H9 (cell line): ENCODE data around the gene GALNT17. TPM values are rescaled to one million over a fixed set of nuclear protein-coding genes. Genes with fewer than 3 reads are reported as not detected.

Experiments used
- DNase-seq: peaks from one replicate; pipeline ENCODE4 v3.0.0-alpha.2; 2017
- H2AFZ ChIP-seq: one replicate; pipeline ENCODE4 v1.6.1; 2013; ENCODE audit warnings: mild to moderate bottlenecking, low read length, control low read depth, moderate library complexity
- H2AK5ac ChIP-seq: 2 replicates; pipeline ENCODE4 v1.6.1; 2013; ENCODE audit warnings: low read length, control low read depth, mixed read lengths; ENCODE audit not compliant: insufficient read length
- H2BK120ac ChIP-seq: one replicate; pipeline ENCODE4 v1.6.1; 2013; ENCODE audit warnings: low read depth, mild to moderate bottlenecking, low read length, control low read depth, inconsistent platforms; ENCODE audit not compliant: poor library complexity, severe bottlenecking
- H2BK12ac ChIP-seq: 2 replicates; pipeline ENCODE4 v1.6.1; 2013; ENCODE audit warnings: low read length, control low read depth, mixed read lengths, low read depth; ENCODE audit not compliant: insufficient read length
- H2BK15ac ChIP-seq: 2 replicates; pipeline ENCODE4 v1.6.1; 2013; ENCODE audit warnings: low read depth, low read length, control low read depth
- H2BK20ac ChIP-seq: one replicate; pipeline ENCODE4 v1.6.1; 2013; ENCODE audit warnings: low read depth, mild to moderate bottlenecking, low read length, control low read depth, inconsistent platforms; ENCODE audit not compliant: poor library complexity, severe bottlenecking
- H2BK5ac ChIP-seq: 2 replicates; pipeline ENCODE4 v1.6.1; 2013; ENCODE audit warnings: low read length, control low read depth, mixed read lengths; ENCODE audit not compliant: insufficient read length
- H3K14ac ChIP-seq: 2 replicates; pipeline ENCODE4 v1.6.1; 2013; ENCODE audit warnings: low read length, control low read depth; ENCODE audit not compliant: insufficient read depth
- H3K18ac ChIP-seq: 2 replicates; pipeline ENCODE4 v1.6.1; 2013; ENCODE audit warnings: low read depth, mild to moderate bottlenecking, mixed read lengths, low read length, control low read depth; ENCODE audit not compliant: insufficient read length
- H3K23ac ChIP-seq: 2 replicates; pipeline ENCODE4 v1.6.1; 2013; ENCODE audit warnings: low read length, control low read depth, mixed read lengths, low read depth; ENCODE audit not compliant: insufficient read length
- H3K23me2 ChIP-seq: 2 replicates; pipeline ENCODE4 v1.6.1; 2013; ENCODE audit warnings: low read depth, mild to moderate bottlenecking, mixed read lengths, low read length, control low read depth; ENCODE audit not compliant: insufficient read length, poor library complexity, severe bottlenecking
- H3K27ac ChIP-seq: 2 replicates; pipeline ENCODE4 v1.5.1; 2013; ENCODE audit warnings: low read length, control low read depth, mixed read lengths, low read depth; ENCODE audit not compliant: insufficient read length
- H3K27me3 ChIP-seq: 2 replicates; pipeline ENCODE4 v1.6.1; 2013; ENCODE audit warnings: low read length, control low read depth, inconsistent platforms; ENCODE audit not compliant: insufficient read depth
- H3K4ac ChIP-seq: 2 replicates; pipeline ENCODE4 v1.6.1; 2013; ENCODE audit warnings: low read depth, mild to moderate bottlenecking, control low read depth, inconsistent platforms, low read length, moderate library complexity
- H3K4me1 ChIP-seq: 2 replicates; pipeline ENCODE4 v1.6.1; 2013; ENCODE audit warnings: low read length, control low read depth, inconsistent platforms; ENCODE audit not compliant: insufficient read depth
- H3K4me2 ChIP-seq: 2 replicates; pipeline ENCODE4 v1.6.1; 2013; ENCODE audit warnings: low read length, control low read depth, mixed read lengths; ENCODE audit not compliant: insufficient read length, insufficient read depth
- H3K56ac ChIP-seq: 2 replicates; pipeline ENCODE4 v1.6.1; 2013; ENCODE audit warnings: low read depth, mild to moderate bottlenecking, mixed read lengths, low read length, control low read depth; ENCODE audit not compliant: insufficient read length
- H3K79me1 ChIP-seq: 2 replicates; pipeline ENCODE4 v1.6.1; 2013; ENCODE audit warnings: low read depth, mild to moderate bottlenecking, moderate library complexity, low read length, control low read depth, inconsistent platforms; ENCODE audit not compliant: insufficient read depth, poor library complexity, severe bottlenecking
- H3K79me2 ChIP-seq: 2 replicates; pipeline ENCODE4 v1.6.1; 2013; ENCODE audit warnings: low read length, control low read depth, inconsistent platforms; ENCODE audit not compliant: insufficient read depth
- H3K9ac ChIP-seq: 2 replicates; pipeline ENCODE4 v1.6.1; 2013; ENCODE audit warnings: low read length, control low read depth, mixed read lengths; ENCODE audit not compliant: insufficient read length; ENCODE audit errors: extremely low read depth
- H3K9me3 ChIP-seq: one replicate; pipeline ENCODE4 v1.6.1; 2013; ENCODE audit warnings: low read depth, low read length, inconsistent platforms; ENCODE audit not compliant: control insufficient read depth
- H3T11ph ChIP-seq: one replicate; pipeline ENCODE4 v1.6.1; 2013; ENCODE audit warnings: mild to moderate bottlenecking, low read length, control low read depth, inconsistent platforms
- H4K20me1 ChIP-seq: one replicate; pipeline ENCODE4 v1.6.1; 2013; ENCODE audit not compliant: control insufficient read depth, insufficient read length, insufficient read depth
- H4K5ac ChIP-seq: 2 replicates; pipeline ENCODE4 v1.6.1; 2013; ENCODE audit warnings: low read depth, mild to moderate bottlenecking, mixed read lengths, low read length, control low read depth; ENCODE audit not compliant: insufficient read length
- H4K8ac ChIP-seq: replicated peaks from 2 replicates; pipeline ENCODE4 v1.6.1; 2013; ENCODE audit warnings: low read length, control low read depth, mixed read lengths, low read depth; ENCODE audit not compliant: insufficient read length
- H4K91ac ChIP-seq: 2 replicates; pipeline ENCODE4 v1.6.1; 2013; ENCODE audit warnings: low read depth, mild to moderate bottlenecking, moderate library complexity, mixed read lengths, low read length, control low read depth; ENCODE audit not compliant: insufficient read length
- H3K27ac Mint-ChIP-seq, 3 experiments: 2 replicates in 2 of 3; 3 replicates in 1 of 3; pipeline ENCODE4 v1.8.0; 2020 to 2021; ENCODE audit warnings: mixed read lengths in 3 of 3, mild to moderate bottlenecking in 1 of 3, moderate library complexity in 1 of 3
- H3K27me3 Mint-ChIP-seq: 2 replicates; pipeline ENCODE4 v1.8.0; 2021; ENCODE audit warnings: low read depth, mild to moderate bottlenecking, moderate library complexity, mixed read lengths
- H3K36me3 Mint-ChIP-seq, 3 experiments: 2 replicates in 2 of 3; 3 replicates in 1 of 3; pipeline ENCODE4 v1.8.0; 2020 to 2021; ENCODE audit warnings: low read depth in 3 of 3, mixed read lengths in 3 of 3; ENCODE audit not compliant: insufficient read depth in 1 of 3
- H3K4me1 Mint-ChIP-seq, 2 experiments: 2 replicates each; pipeline ENCODE4 v1.8.0; 2020; ENCODE audit warnings: mixed read lengths in 2 of 2
- H3K4me3 Mint-ChIP-seq, 2 experiments: 2 replicates in 1 of 2; 3 replicates in 1 of 2; pipeline ENCODE4 v1.8.0; 2020 to 2021; ENCODE audit warnings: mild to moderate bottlenecking in 2 of 2, mixed read lengths in 2 of 2, moderate library complexity in 1 of 2
- H3K9me3 Mint-ChIP-seq, 2 experiments: 2 replicates in 1 of 2; 3 replicates in 1 of 2; pipeline ENCODE4 v1.8.0; 2020; ENCODE audit warnings: mild to moderate bottlenecking in 2 of 2, mixed read lengths in 2 of 2, moderate library complexity in 1 of 2
- WGBS: extraction: QIAGEN DNeasy Blood & Tissue Kit; methylation state at CpG from one replicate; pipeline ENCODE4 v1.1.7; 2013; ENCODE audit warnings: missing lambda C conversion rate, low lambda C conversion rate, mixed read lengths; ENCODE audit not compliant: insufficient read length; ENCODE audit errors: extremely low coverage; 5-methylcytosine and 5-hydroxymethylcytosine counted together
- total RNA-seq: library from RNA; stranded (reverse); gene quantifications from 2 replicates; pipeline ENCODE4 v1.2.1, GENCODE V29; 2021
- TF ChIP-seq, protein P1 (sequence below): fragments of 200-600 bp; sonication (generic); conservative IDR thresholded peaks from 3 replicates; pipeline ENCODE4 v1.8.0; 2021; ENCODE audit warnings: antibody characterized with exemption, mild to moderate bottlenecking

The GALNT17 gene
- total RNA-seq, 1 experiment from 2014 or later = 43.2 TPM

DNA sequence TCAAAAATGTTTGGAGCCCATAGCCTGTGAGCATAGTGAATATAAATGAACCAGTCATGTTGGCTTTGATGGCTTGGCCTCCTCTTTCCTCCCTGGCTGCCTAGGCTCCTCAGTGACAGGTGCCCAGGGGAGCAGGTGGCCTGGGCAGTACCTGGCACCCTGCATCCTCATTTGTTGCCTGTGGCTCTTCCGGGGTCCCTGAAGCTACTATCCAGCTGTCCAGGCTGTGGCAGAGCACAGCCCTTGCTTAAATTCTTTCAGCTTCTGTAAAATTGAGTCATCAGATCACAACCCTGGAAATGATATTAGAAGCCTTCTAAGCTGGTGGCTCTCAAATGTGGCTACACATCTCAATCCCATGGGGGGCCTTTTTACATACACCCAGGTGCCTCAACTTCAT, 525.4 kb downstream of the GALNT17 start:
- Mint-ChIP-seq H3K4me3 (no peak overlapping the region), H3K27me3 (no peaks in the 10 kb centered on the region), H3K36me3 (peaks cover 5 to 11% (median 6%) of the 10 kb centered on the region in 3 experiments; a peak in 6 of 7 replicates), H3K4me1 (peaks cover 20 to 21% of the 10 kb centered on the region in 2 experiments), H3K9me3 (peaks cover 0 to 10% of the 10 kb centered on the region in 2 experiments; a peak in 3 of 5 replicates), H3K27ac (no peak overlapping the region)
- DNase-seq = no peak
- Histone ChIP-seq H2AFZ (no peak overlapping the region), H2BK5ac (no peak overlapping the region), H3K79me1 (no peaks in the 10 kb centered on the region), H3K56ac (no peak overlapping the region), H4K5ac (no peak overlapping the region), H3K23me2 (no peaks in the 10 kb centered on the region), H4K8ac (no peak overlapping the region), H4K91ac (no peak overlapping the region), H2BK120ac (no peak overlapping the region), H3K18ac (no peak overlapping the region), H3K27me3 (no peaks in the 10 kb centered on the region), H3K9ac (no peak overlapping the region), H4K20me1 (no peaks in the 10 kb centered on the region), H2BK15ac (no peak overlapping the region), H2BK20ac (no peak overlapping the region), H3K4me2 (no peak overlapping the region), H3K79me2 (no peaks in the 10 kb centered on the region), H3K14ac (no peak overlapping the region), H3K4ac (no peak overlapping the region), H2BK12ac (no peak overlapping the region), H2AK5ac (no peak overlapping the region), H3K27ac (no peak overlapping the region), H3K4me1 (peaks cover 2% of the 10 kb centered on the region; the same call in 1 of the 2 replicates), H3K23ac (no peak overlapping the region), H3K9me3 (no peaks in the 10 kb centered on the region), H3T11ph (no peak overlapping the region)
- no CpG with 5 or more reads among the region's 1 CpG for WGBS
- TF ChIP-seq, protein P1, sequence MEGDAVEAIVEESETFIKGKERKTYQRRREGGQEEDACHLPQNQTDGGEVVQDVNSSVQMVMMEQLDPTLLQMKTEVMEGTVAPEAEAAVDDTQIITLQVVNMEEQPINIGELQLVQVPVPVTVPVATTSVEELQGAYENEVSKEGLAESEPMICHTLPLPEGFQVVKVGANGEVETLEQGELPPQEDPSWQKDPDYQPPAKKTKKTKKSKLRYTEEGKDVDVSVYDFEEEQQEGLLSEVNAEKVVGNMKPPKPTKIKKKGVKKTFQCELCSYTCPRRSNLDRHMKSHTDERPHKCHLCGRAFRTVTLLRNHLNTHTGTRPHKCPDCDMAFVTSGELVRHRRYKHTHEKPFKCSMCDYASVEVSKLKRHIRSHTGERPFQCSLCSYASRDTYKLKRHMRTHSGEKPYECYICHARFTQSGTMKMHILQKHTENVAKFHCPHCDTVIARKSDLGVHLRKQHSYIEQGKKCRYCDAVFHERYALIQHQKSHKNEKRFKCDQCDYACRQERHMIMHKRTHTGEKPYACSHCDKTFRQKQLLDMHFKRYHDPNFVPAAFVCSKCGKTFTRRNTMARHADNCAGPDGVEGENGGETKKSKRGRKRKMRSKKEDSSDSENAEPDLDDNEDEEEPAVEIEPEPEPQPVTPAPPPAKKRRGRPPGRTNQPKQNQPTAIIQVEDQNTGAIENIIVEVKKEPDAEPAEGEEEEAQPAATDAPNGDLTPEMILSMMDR = no peak
